T-helper 22 cell (primary cell): ENCODE data around the gene EIF1.
"Not testable (repeated sequence)": the region's sequence is repeated elsewhere in the genome, so short reads cannot be mapped to it uniquely, and the experiment has no call there.

ENCODE experiments used
- DNase-seq: peaks from one replicate; pipeline ENCODE4 v3.0.0-alpha.2; 2020; ENCODE audit warnings: low read depth

EIF1 gene

GRCh38 chr17:41700843-41701242, 12.2 kb downstream of the EIF1 start:
- not testable (repeated sequence) for DNase-seq

- no peak for DNase-seq
Measured at GRCh38 chr17:41702712-41703111, 14.0 kb downstream of the EIF1 start.

DNA sequence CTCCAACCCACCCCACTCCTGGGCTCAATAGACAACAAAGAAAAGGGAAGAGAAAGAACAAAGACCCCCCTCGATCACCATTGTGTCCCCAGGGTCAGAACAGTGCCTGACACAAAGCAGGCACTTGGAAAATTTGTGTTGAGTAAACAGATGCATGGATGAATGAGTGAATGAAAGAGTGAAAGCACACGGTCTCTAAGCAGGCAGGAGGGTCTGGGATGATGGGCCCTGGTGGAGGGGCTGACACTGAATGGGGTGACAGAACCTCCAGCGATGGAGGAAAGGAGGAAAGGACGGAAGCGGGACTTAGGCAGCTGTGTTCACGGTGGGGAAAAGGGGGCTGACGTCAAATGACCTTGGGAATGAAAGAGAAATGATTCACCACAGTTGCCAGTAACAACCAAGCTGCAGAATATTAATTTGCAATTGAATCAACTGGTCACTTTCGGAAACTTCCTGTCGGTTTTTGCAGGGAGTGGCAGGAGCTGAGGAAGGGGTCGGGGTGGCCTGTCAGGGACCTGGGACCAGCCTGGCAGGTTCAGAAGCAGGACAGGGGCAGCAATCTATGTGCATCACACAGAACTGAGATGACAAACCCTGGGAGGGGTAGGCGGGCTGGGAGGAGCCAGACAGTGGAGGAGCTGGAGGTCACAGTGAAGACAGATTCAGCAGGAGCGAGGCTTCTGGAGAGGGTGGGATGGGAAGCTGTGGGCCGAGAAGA, 16.7 kb downstream of the EIF1 start:
- DNase-seq: no peak

DNA sequence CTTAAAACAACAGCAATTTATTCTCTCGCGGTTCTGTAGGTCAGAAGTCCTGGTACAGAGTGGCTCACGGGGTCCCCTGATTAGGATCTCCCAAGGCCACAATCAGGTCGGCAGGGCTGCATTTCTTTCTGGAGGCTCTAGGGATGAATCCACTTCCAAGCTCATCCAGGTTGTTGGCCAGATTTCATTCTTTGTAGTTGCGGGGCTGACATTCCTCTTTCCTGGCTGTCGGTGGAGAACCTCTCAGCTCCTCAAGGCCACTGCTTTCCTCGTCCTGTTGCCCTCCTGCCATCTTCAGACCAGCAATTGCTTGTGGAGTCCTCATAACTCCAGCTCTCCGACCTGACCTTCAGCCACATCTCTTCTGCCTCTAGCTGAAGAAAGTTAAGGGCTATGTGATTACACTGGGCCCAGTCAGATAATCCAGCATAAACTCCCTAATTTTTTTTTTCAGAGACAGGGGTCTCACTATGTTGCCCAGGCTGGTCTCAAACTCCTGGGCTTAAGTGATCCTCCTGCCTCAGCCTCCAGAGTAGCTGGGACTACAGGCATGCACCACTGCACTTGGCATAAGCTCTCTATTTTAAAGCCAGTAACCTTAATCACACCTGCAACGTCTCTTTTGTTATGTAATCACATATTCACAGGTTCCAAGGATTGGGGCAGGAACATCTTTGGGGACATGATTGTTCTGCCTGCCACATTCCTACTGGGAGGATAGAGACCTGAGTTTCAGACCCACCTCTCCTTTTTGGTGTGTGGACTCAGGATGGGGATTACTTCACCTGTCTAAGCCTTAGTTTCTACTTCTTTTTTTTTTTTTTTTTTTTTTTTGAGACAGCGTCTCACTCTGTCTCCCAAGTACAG, 19.4 kb downstream of the EIF1 start:
- DNase-seq: no peak

DNA sequence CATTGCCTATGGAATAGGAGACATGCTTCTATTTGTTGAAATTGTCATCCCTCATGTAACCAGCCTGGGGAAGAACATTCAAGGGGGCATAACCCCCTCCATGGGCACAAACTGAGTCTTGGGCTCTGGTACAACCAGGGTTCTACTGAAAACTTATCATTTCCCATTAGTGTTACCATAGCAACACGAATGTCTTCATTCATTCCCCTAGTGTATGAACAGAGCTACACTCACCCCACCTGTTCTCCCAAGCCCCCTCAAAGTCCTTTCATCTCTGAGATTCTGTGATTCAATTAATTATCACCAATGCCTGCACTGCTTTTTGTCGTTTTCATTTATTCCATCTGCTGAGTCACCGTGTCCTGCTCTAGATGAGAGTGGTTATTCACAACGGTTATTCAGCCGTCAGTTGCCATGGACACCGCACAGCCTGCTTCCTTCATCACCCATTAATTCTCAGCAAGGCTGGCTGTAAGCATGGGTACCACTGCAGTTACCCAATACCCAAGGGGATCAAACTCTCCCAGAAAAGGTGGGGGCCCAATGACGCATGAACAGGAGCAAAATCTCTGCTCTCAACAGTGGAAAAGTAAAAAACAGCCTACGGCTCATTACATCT, 21.9 kb downstream of the EIF1 start:
- DNase-seq: no peak

- DNase-seq: no peak
Measured at GRCh38 chr17:41711669-41712400, 23.1 kb downstream of the EIF1 start, which contains the start of gene GAST. GAST (plus strand) TSS chr17:41712331; CDS start chr17:41715437, 3,106 bp downstream.

GRCh38 chr17:41717408-41718286, 29.0 kb downstream of the EIF1 start:
- no peak for DNase-seq

DNA sequence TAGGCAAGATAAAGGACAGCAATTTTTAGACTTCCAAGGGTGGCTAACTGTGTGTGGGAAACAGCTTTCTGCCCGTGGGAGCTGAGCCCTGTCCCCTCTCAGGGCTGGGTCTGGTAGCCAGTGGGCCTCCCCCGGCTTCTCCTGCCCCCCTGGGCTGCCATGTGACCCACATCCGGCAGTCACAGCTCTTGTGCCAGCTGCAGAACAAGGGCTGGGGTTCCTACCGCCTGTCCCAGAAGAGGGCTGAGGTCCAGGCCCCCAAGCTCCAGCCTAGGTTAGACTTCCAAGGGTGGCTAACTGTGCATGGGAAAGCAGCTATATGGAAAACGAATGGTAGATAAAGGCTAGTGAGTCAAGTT, 29.6 kb downstream of the EIF1 start:
- no peak for DNase-seq

DNA sequence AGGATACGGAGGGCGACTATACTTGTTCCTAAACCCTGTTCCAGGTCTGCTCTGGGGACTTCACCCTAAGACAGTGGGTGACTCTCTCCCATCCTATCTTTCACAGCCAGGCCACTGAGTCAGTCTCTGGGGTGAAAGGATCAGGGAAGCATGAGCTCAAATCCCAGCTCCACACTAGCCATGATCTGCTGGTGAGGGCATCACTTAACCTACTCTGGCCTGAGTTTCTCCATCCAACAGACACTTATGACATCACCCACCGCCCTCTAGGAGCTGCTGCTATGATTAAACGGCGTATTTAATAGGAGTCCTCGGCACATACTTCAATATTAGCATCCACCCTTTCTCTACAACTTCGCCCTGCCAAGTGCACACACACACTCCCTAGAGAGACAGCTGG, 33.5 kb downstream of the EIF1 start:
- no peak for DNase-seq

DNA sequence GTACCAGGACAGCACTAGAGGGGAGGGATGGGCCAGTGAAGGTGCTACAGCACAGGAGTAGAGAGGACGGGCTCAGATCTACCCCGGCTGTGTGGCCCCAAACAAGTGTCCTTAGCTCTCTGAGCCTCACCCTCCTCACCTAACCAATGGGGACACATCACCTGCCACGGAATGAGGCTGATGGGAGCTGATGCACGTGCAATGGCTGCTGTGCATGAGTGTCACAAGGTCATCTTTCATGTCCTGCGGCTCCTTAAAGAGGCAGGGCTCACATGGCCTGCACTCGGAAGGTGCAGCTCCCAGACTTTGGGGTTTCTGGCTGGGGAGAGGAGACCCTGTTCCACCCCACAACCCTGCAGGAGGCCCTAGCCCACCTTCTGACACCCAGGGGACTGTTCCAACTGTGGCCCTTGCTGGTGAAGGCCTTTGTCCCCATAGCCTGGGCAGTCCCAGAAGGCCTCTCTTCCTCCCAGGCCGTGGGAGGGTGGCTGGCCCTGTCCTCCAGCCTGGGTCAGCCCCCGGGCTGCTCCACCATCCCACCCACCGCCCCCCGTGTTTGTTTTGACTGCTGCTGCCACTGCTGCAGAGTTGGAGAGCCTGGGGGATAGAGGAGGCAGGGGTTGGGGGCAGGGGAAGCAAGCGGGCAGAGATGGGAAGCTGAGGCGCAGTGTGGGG, 35.3 kb downstream of the EIF1 start:
- DNase-seq: no peak

DNA sequence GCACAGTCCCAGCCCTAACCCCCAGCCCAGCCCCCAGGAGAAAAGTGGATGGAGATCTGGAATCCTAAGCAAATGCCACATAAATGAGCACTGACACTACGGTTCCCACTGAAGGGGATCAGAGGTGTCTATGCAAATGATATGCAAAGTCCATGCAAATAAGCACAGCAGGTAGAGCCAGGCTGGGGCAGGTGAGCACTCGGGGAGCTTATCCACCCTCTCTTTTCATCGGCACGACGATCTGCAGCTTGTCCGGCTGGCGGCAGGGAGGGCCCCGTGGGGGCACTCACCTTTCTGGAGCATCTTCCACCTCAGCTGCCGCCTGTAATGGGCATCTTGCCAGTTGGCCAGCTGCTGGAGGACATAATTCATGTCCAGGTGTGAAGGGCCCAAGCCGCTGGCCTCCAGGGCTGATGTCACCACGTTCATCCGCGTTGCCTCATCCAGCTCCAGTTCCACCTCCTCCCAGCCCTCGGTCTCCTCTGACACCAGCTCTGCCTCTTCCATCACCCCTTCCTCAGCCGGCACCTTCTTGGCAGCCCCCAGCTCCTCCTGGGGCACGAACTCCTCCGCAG, 35.9 kb downstream of the EIF1 start:
- DNase-seq: no peak

DNA sequence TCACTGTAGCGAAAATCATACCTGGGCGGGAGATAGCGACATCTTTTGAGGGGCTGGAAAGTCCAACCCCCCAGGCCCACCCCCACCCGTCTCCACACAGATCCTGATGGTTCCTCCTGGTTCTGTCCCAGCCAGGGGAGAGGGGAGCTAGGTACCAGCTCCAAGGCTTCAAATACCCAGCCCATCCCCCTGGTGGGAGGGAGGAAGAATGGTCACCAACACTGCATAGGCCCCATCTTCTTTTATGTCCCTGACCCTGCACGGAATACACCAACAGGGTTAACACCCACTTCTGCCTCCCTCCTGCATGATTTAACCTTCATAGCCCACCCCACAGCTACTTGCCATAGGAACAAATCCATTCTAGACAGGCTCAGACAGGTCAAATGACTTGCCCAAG, 36.4 kb downstream of the EIF1 start:
- DNase-seq: no peak

DNA sequence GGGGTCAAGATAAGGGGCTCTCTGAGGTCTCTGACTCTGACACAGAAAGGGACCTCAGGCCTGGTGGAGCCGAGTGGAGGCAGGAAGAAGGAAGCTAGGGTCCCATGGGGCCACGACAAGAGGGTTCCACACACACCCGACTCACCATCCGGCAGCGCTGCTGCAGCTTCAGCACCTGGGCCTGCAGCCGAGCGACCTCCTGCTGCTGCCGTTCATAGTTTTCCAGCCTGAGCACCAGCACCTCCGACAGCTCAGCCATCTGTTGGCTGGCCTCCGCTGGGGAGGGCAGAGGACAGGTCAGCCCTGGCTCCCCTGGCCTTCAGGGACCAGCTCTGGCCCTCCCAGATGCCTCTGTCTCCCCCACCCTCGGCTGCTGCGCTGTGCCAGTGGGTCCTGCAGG, 39.4 kb downstream of the EIF1 start:
- no peak for DNase-seq

DNA sequence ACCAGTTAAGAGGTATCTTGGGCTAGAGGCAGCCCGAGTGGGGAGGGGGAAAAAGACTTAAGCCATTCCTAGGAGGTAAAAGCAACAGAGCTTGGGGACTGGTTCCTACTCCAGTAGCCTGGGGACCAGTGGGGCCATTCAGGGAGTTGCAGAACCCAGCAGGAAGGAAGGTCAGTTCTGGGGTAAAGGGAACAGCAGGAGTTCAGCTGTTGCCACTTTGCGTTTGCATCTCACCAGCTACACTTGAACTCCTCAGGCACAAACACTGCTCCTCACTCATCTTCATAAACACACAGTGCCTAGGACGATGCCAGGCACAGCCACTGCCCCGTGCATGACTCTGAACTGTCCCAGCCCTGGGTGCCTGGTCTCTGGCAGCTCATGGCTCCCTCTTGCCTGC, 41.8 kb downstream of the EIF1 start:
- no peak for DNase-seq

DNA sequence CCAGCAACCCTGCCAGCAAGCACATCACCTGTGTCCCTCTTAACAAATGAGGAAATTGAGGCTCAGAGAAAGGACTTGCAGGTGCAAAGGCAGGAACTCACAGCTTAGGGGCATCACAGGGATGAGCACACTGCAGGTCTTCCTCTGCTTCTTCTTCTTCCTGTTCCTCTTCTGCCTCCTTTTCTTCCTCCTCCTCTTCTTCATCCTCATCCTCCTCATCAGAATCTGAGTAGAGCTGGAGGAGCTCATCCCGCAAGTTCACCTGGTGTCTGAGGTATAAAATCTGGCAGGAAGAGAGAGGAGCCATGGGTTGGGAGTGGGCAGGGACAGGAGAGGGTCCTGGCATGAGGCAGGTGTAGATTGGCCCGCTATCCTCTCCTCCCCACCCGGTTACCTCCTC, 43.2 kb downstream of the EIF1 start:
- DNase-seq: no peak

DNA sequence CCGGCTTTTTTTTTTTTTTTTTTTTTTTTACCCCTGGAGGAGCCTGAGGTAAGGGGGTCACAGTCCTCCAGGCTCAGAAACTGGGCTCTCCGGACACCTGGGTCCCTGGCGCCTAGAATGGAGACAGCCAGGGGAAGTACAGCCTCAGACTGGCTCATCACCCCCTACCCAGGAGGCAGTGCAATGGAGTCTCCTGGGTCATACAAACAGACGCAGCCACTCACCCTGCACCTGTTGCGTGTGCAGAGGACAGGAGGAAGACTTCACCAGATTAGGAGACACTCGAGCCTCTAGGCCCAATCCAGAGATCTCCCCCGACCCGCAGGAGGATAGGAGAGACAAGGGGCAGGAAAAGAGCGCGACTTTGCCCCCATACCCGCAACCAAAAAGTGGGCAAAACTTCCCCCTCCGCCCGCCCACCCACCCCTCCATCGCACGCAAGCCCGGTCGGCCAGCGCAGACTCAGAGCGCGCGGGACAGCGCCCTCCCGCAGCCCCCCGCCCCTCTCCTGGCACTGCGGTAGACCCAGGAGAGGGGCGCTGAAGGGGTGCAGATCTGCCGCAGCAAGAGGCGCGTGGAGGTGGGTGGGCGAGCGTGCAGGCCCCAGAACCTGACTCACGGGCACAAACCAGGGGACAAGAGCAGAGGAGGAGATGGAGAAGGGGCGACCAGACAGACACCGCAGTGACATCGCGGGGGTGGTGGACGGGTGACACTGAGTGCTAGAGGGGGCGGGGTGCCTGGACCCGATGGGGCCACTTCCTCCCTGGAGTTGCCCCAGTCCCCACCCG, 44.9 kb downstream of the EIF1 start:
- no peak for DNase-seq

- DNase-seq: no peak
Measured at GRCh38 chr17:41734139-41734948, 45.7 kb downstream of the EIF1 start, which contains the start of gene HAP1. HAP1 (minus strand) TSS chr17:41734643; CDS start chr17:41734634, 9 bp downstream.

- DNase-seq: no peak
Measured at GRCh38 chr17:41734949-41735313, 46.2 kb downstream of the EIF1 start.

DNA sequence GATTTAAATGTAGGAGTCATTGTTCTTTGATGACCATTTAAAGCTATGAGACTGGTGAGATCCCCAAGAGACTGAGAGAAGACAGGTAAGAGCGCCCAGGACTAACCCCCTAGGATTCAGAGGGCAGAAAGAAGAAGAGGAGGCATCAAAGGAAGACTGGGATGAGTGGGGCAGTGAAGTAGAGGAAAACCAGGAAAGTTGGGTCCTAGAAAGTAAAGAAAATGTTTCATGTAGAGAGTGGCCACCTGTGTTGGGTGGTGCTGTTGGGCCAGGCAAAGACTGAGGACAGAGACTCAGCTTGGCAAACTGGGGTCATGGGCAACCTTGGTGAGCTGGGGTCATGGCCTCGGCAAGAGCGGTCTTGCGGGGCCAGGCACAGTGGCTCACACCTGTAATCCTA, 47.1 kb downstream of the EIF1 start:
- DNase-seq: no peak
